Measurements from ENCODE around the gene OSMR.

Gene OSMR

DNA sequence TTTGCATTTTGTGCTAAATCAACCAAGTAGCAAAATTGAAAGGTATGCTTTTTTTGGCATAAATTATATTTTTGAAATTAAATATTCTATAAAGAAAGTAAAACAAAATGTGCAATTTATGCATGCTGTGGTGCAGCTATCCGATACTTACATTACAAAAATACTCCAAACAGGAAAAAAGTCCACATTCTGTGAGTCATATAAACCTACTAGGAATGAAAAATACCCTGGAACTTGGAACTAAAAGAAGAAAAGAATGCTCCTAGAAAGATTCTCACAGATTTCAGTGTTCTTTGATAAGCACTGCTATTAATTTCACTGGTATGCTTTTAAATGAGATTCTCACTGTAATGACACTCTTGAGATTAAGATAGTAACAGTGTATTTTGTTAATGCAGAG is 92.6 kb downstream of the OSMR start:
- Histone ChIP-seq H3K36me3 (ENCODE audit: control insufficient read depth in 2 of 2, insufficient read depth in 2 of 2, low read length in 2 of 2) (peaks cover 20 to 23% of the 10 kb centered on the region in 2 donors), H3K27me3 (ENCODE audit: control insufficient read depth in 2 of 2, insufficient read depth in 2 of 2, low read length in 2 of 2) (no peaks in the 10 kb centered on the region), H3K9me3 (ENCODE audit: control insufficient read depth in 2 of 2, low read length in 2 of 2) (no peaks in the 10 kb centered on the region), H3K4me1 (ENCODE audit: control insufficient read depth in 2 of 2, insufficient read depth in 2 of 2, low read length in 2 of 2) (no peaks in the 10 kb centered on the region), H3K27ac (ENCODE audit: low read depth in 2 of 2, low read length in 2 of 2) (no peak overlapping the region), H3K4me3 (ENCODE audit: low read length in 2 of 2) (no peak overlapping the region), H3K9ac (ENCODE audit: low read depth in 1 of 2, low read length in 2 of 2) (no peak overlapping the region)

DNA sequence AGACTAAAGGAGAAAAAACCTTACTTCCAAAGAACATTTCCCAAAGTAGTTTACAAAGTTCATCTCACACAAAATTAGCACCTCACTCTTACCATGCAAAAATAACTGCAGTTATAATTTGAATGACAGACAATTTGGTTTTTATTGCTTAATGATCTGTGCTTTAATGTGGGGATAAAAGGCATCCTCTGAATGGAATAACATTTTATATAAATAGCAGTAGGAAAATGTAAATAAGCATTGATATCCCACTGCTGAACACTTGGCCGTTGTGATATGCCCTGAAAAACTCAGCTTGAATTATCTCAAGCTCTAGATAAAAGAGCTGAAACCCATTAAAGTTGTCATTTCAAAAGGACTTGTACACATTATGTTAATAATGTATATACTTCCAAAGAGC is 93.2 kb downstream of the OSMR start:
- no peak overlapping the region for H3K4me3 ChIP-seq (ENCODE audit: low read length in 2 of 2)
- peaks cover 20 to 24% of the 10 kb centered on the region in 2 donors for H3K36me3 ChIP-seq (ENCODE audit: control insufficient read depth in 2 of 2, insufficient read depth in 2 of 2, low read length in 2 of 2)
- no peak overlapping the region for H3K27ac ChIP-seq (ENCODE audit: low read depth in 2 of 2, low read length in 2 of 2)
- H3K27me3 ChIP-seq (ENCODE audit: control insufficient read depth in 2 of 2, insufficient read depth in 2 of 2, low read length in 2 of 2) = no peaks in the 10 kb centered on the region
- H3K9me3 ChIP-seq (ENCODE audit: control insufficient read depth in 2 of 2, low read length in 2 of 2) = no peaks in the 10 kb centered on the region
- no peak overlapping the region for H3K9ac ChIP-seq (ENCODE audit: low read depth in 1 of 2, low read length in 2 of 2)
- no peaks in the 10 kb centered on the region for H3K4me1 ChIP-seq (ENCODE audit: control insufficient read depth in 2 of 2, insufficient read depth in 2 of 2, low read length in 2 of 2)

DNA sequence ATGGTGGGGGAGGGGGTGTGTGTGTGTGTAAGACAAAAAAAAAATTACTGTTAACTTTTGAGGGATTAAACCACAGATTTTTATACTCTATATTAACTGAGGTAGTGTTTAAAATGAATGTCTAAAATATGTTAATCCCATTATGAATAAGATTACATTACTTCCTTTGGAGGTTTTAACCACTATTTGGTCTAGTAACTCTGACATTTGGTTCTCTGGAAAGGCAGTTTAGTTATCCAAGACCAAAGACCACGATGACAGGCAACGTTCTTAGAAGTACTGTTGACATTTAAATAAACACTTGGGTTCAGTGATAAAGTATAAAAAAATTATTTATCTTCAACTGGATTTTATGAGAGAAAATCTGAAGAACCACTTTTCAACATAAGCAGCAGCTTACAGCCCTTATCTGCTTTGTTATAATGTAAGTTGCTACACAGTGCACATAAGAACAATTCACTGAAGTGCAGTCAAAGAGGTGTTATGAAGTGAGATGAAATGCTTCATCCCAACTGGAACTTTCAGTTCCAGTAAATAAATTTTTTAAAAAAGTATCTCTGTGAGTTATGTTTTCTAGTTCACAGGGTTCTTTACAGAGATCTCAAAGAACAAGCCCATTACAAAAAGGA is 94.5 kb downstream of the OSMR start:
- H3K27ac ChIP-seq (ENCODE audit: low read depth in 2 of 2, low read length in 2 of 2) = no peak overlapping the region

DNA sequence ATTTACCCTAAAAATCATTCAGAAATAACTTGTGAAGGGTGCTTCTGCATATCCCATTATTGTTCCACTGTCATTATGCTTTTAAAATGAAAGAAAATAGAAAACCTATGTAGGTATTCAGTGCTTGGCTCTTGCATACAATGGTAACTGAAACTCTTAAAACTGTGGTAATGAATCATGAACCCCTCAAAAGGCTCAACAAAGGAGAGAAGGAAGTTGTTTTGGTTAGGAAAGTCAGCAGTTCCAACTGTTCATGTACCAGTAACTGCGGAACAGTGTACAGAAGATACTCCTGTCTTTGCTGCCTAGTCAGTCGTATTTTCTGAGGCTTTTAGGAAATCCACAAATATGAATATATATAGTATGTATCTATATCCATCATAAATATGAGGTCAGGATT is 96.1 kb downstream of the OSMR start:
- no peak overlapping the region for H3K27ac ChIP-seq (ENCODE audit: low read depth in 2 of 2, low read length in 2 of 2)
- peaks cover 36 to 38% of the 10 kb centered on the region in 2 donors for H3K36me3 ChIP-seq (ENCODE audit: control insufficient read depth in 2 of 2, insufficient read depth in 2 of 2, low read length in 2 of 2)
- H3K27me3 ChIP-seq (ENCODE audit: control insufficient read depth in 2 of 2, insufficient read depth in 2 of 2, low read length in 2 of 2) = no peaks in the 10 kb centered on the region
- no peaks in the 10 kb centered on the region for H3K9me3 ChIP-seq (ENCODE audit: control insufficient read depth in 2 of 2, low read length in 2 of 2)
- no peaks in the 10 kb centered on the region for H3K4me1 ChIP-seq (ENCODE audit: control insufficient read depth in 2 of 2, insufficient read depth in 2 of 2, low read length in 2 of 2)
- H3K4me3 ChIP-seq (ENCODE audit: low read length in 2 of 2) = no peak overlapping the region
- no peak overlapping the region for H3K9ac ChIP-seq (ENCODE audit: low read depth in 1 of 2, low read length in 2 of 2)

More for the DNA sequence above, 94.5 kb downstream of the OSMR start:
- H3K36me3 ChIP-seq (ENCODE audit: control insufficient read depth in 2 of 2, insufficient read depth in 2 of 2, low read length in 2 of 2) = peaks cover 34 to 35% of the 10 kb centered on the region in 2 donors
- no peak overlapping the region for H3K9ac ChIP-seq (ENCODE audit: low read depth in 1 of 2, low read length in 2 of 2)
- H3K4me3 ChIP-seq (ENCODE audit: low read length in 2 of 2) = no peak overlapping the region
- H3K4me1 ChIP-seq (ENCODE audit: control insufficient read depth in 2 of 2, insufficient read depth in 2 of 2, low read length in 2 of 2) = no peaks in the 10 kb centered on the region
- H3K9me3 ChIP-seq (ENCODE audit: control insufficient read depth in 2 of 2, low read length in 2 of 2) = no peaks in the 10 kb centered on the region
- H3K27me3 ChIP-seq (ENCODE audit: control insufficient read depth in 2 of 2, insufficient read depth in 2 of 2, low read length in 2 of 2) = no peaks in the 10 kb centered on the region

DNA sequence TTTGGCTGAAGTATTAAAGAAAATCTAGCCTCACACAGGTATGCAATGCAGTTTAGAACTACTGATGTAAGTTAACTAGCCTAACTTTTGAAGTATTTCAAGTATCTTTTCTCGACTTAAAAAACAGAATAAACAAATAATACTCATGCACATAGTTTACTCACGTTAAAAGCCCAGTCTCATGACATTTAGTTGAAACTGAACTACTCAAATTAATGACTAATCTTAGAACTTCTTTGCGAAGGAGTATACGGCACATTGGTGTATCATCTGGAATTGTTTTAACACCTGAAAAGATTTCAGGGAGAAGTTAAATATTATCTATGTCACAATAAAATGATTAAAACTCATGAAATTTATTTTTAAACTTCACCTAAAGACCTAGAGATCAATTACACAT is 98.5 kb downstream of the OSMR start:
- H3K27me3 ChIP-seq (ENCODE audit: control insufficient read depth in 2 of 2, insufficient read depth in 2 of 2, low read length in 2 of 2) = no peaks in the 10 kb centered on the region
- H3K4me3 ChIP-seq (ENCODE audit: low read length in 2 of 2) = no peak overlapping the region
- peaks cover 43 to 54% of the 10 kb centered on the region in 2 donors for H3K36me3 ChIP-seq (ENCODE audit: control insufficient read depth in 2 of 2, insufficient read depth in 2 of 2, low read length in 2 of 2)
- no peak overlapping the region for H3K9ac ChIP-seq (ENCODE audit: low read depth in 1 of 2, low read length in 2 of 2)
- H3K4me1 ChIP-seq (ENCODE audit: control insufficient read depth in 2 of 2, insufficient read depth in 2 of 2, low read length in 2 of 2) = no peaks in the 10 kb centered on the region
- no peak overlapping the region for H3K27ac ChIP-seq (ENCODE audit: low read depth in 2 of 2, low read length in 2 of 2)
- no peaks in the 10 kb centered on the region for H3K9me3 ChIP-seq (ENCODE audit: control insufficient read depth in 2 of 2, low read length in 2 of 2)

DNA sequence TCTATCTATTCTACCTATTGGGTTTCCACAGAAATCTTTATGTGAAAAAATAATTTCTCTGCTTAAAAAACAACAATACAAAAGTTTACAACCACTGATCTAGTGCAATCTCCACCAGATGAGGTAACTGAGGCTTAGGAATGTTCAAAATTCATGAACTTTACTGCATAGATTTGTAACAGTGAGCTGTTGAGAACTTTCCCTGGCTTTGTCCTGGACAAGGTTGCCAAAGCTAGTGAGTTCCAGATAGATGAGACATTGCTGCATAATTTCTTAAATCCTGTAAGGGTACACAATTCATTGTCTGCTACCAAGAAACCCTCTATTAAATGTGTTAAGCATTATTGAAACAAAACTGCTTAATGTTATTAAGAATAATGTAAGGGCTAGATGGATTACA is 102.7 kb downstream of the OSMR start:
- Histone ChIP-seq H3K36me3 (ENCODE audit: control insufficient read depth in 2 of 2, insufficient read depth in 2 of 2, low read length in 2 of 2) (peaks cover 49 to 62% of the 10 kb centered on the region in 2 donors), H3K4me1 (ENCODE audit: control insufficient read depth in 2 of 2, insufficient read depth in 2 of 2, low read length in 2 of 2) (no peaks in the 10 kb centered on the region), H3K4me3 (ENCODE audit: low read length in 2 of 2) (no peak overlapping the region), H3K27ac (ENCODE audit: low read depth in 2 of 2, low read length in 2 of 2) (no peak overlapping the region), H3K9me3 (ENCODE audit: control insufficient read depth in 2 of 2, low read length in 2 of 2) (no peaks in the 10 kb centered on the region), H3K27me3 (ENCODE audit: control insufficient read depth in 2 of 2, insufficient read depth in 2 of 2, low read length in 2 of 2) (no peaks in the 10 kb centered on the region), H3K9ac (ENCODE audit: low read depth in 1 of 2, low read length in 2 of 2) (no peak overlapping the region)

DNA sequence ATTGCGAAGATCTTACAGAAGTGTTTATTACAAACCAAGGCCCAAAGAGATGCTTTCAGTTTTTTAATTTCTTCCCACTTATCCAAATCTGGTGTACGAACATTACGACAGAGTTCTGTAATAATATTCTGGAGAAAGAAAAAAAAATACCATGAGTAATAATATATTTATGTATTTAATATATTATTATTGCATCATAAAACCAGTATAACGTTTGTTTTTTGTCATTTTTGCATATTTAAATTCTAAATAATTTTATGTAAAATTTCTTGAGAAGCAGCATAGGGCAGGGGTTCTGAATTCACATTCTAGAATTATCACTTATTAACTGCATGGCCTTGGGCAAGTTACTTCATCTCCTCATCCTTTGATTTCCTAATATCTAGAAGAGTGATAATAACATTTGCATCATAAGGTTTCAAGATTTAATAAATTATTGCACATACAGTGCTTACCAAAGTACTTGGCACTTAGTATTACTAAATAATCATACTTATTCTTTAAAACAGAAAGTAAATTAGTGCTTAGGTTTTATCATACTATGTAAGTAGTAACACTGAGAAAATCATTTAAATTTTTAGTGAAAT is 107.7 kb downstream of the OSMR start:
- peaks cover 63 to 66% of the 10 kb centered on the region in 2 donors for H3K36me3 ChIP-seq (ENCODE audit: control insufficient read depth in 2 of 2, insufficient read depth in 2 of 2, low read length in 2 of 2)
- no peak overlapping the region for H3K4me3 ChIP-seq (ENCODE audit: low read length in 2 of 2)
- H3K9ac ChIP-seq (ENCODE audit: low read depth in 1 of 2, low read length in 2 of 2) = no peak overlapping the region
- H3K27ac ChIP-seq (ENCODE audit: low read depth in 2 of 2, low read length in 2 of 2) = no peak overlapping the region
- no peaks in the 10 kb centered on the region for H3K9me3 ChIP-seq (ENCODE audit: control insufficient read depth in 2 of 2, low read length in 2 of 2)
- no peaks in the 10 kb centered on the region for H3K4me1 ChIP-seq (ENCODE audit: control insufficient read depth in 2 of 2, insufficient read depth in 2 of 2, low read length in 2 of 2)
- no peaks in the 10 kb centered on the region for H3K27me3 ChIP-seq (ENCODE audit: control insufficient read depth in 2 of 2, insufficient read depth in 2 of 2, low read length in 2 of 2)

DNA sequence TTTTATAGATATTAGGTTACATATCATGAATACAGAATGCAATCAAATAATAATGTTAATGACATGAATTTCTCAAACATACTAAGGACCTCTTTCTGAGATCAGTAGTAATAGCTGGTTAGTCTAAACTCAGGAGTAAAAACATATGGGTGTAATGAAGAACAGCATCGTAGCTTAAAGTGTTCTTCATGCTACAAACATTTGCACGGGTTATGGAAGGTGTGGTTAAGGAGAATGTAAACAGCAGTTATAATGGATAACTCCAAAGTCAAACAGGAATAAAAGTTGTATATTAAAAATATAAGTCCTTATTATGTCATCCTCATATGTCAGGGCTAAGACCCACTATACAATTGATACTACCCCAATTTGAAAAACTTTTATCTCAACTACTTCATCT is 115.9 kb downstream of the OSMR start:
- H3K4me3 ChIP-seq (ENCODE audit: low read length in 2 of 2) = no peak overlapping the region
- H3K27me3 ChIP-seq (ENCODE audit: control insufficient read depth in 2 of 2, insufficient read depth in 2 of 2, low read length in 2 of 2) = no peaks in the 10 kb centered on the region
- no peaks in the 10 kb centered on the region for H3K4me1 ChIP-seq (ENCODE audit: control insufficient read depth in 2 of 2, insufficient read depth in 2 of 2, low read length in 2 of 2)
- peaks cover 47 to 58% of the 10 kb centered on the region in 2 donors for H3K36me3 ChIP-seq (ENCODE audit: control insufficient read depth in 2 of 2, insufficient read depth in 2 of 2, low read length in 2 of 2)
- no peak overlapping the region for H3K9ac ChIP-seq (ENCODE audit: low read depth in 1 of 2, low read length in 2 of 2)
- H3K9me3 ChIP-seq (ENCODE audit: control insufficient read depth in 2 of 2, low read length in 2 of 2) = no peaks in the 10 kb centered on the region
- no peak overlapping the region for H3K27ac ChIP-seq (ENCODE audit: low read depth in 2 of 2, low read length in 2 of 2)

DNA sequence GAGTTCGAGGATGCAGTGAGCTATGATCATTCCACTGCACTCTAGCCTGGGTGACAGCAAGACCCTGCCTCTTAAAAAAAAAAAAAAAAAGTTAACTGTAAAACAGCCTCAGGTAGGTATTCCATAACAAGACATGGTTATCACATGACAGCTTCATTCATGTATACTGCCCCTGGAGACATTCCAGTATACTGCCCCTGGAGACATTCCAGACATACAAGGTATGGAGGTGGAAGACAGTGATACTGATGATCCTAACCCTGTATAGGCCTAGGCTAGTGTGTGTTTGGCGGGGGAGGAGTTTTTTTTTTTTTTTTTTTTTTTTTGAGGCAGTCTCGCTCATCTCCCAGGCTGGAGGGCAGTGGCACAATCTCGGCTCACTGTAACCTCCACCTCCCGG is 122.9 kb downstream of the OSMR start:
- Histone ChIP-seq H3K4me3 (ENCODE audit: low read length in 2 of 2) (no peak overlapping the region), H3K27ac (ENCODE audit: low read depth in 2 of 2, low read length in 2 of 2) (no peak overlapping the region), H3K27me3 (ENCODE audit: control insufficient read depth in 2 of 2, insufficient read depth in 2 of 2, low read length in 2 of 2) (no peaks in the 10 kb centered on the region), H3K9ac (ENCODE audit: low read depth in 1 of 2, low read length in 2 of 2) (no peak overlapping the region), H3K4me1 (ENCODE audit: control insufficient read depth in 2 of 2, insufficient read depth in 2 of 2, low read length in 2 of 2) (no peaks in the 10 kb centered on the region), H3K36me3 (ENCODE audit: control insufficient read depth in 2 of 2, insufficient read depth in 2 of 2, low read length in 2 of 2) (peaks cover 15 to 17% of the 10 kb centered on the region in 2 donors), H3K9me3 (ENCODE audit: control insufficient read depth in 2 of 2, low read length in 2 of 2) (no peaks in the 10 kb centered on the region)

DNA sequence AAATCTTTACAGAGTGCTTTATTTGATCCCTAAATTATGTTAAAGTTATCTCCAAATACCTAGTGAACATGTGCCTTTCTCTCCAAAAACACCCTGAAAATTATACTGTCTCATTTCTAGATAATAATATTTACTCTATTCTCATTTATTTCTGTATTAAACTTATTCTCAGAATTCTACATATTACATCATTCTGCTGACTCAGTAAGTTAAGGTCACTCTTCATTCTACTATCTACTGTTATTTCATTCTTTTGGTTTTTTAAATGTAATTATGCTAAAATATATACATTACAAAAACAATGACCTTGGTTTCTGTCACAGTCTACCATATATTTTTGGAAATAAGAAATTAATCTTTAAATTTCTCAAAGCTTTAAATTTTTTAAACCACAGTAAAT is 132.2 kb downstream of the OSMR start:
- Histone ChIP-seq H3K36me3 (ENCODE audit: control insufficient read depth in 2 of 2, insufficient read depth in 2 of 2, low read length in 2 of 2) (peaks cover 3 to 7% of the 10 kb centered on the region in 2 donors), H3K9ac (ENCODE audit: low read depth in 1 of 2, low read length in 2 of 2) (no peak overlapping the region), H3K4me1 (ENCODE audit: control insufficient read depth in 2 of 2, insufficient read depth in 2 of 2, low read length in 2 of 2) (no peaks in the 10 kb centered on the region), H3K4me3 (ENCODE audit: low read length in 2 of 2) (no peak overlapping the region), H3K27ac (ENCODE audit: low read depth in 2 of 2, low read length in 2 of 2) (no peak overlapping the region), H3K27me3 (ENCODE audit: control insufficient read depth in 2 of 2, insufficient read depth in 2 of 2, low read length in 2 of 2) (no peaks in the 10 kb centered on the region), H3K9me3 (ENCODE audit: control insufficient read depth in 2 of 2, low read length in 2 of 2) (no peaks in the 10 kb centered on the region)

Measured in mucosa of rectum (tissue), 2 donors.